AG09309 (cell line): ENCODE data around the gene PSME3IP1.
"Not testable (repeated sequence)": the region's sequence is repeated elsewhere in the genome, so short reads cannot be mapped to it uniquely, and the experiment has no call there.

Experiments used
- DNase-seq: peaks from one replicate; pipeline ENCODE4 v3.0.0-alpha.2; 2010; ENCODE audit warnings: low read depth
- H3K4me3 ChIP-seq: 2 replicates; pipeline ENCODE4 v1.5.1; 2011; ENCODE audit warnings: mild to moderate bottlenecking, low read depth, low read length, moderate library complexity; ENCODE audit not compliant: control insufficient read depth
- CTCF ChIP-seq: IDR thresholded peaks from 2 replicates; pipeline ENCODE4 v1.5.1; 2011; ENCODE audit warnings: mild to moderate bottlenecking, low read depth, low read length, inconsistent platforms; ENCODE audit not compliant: insufficient read depth, control insufficient read depth; ENCODE audit errors: missing control alignments

The PSME3IP1 gene

DNA sequence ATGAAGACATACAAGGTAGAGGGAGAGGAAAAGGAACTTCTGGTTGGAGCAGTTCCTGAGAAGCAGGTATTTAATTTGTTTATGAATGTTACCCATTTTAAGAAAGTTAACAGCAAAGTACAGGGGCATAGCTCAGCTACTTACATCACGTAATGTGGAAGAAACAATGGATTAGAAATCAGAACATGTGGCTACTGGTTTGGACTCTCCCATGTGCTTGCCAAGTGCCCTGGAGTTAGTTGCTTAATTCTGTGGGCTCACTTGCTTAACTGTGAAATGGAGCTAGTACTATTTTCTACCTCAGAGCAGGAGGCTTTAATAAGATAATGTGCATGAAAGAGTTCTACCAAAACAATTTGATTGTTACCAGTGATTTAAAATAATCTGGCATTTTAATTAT, 27.6 kb upstream of the PSME3IP1 start:
- TF ChIP-seq CTCF, result no peak
- DNase-seq, result no peak
- H3K4me3 ChIP-seq, result no peak overlapping the region

- TF ChIP-seq CTCF, result no peak
- DNase-seq, result no peak
- no peak overlapping the region for H3K4me3 ChIP-seq
These were observed 23.9 kb upstream of the PSME3IP1 start for GRCh38 chr16:57209780-57210179.

GRCh38 chr16:57208926-57209325, 23.1 kb upstream of the PSME3IP1 start:
- no peak overlapping the region for H3K4me3 ChIP-seq
- TF ChIP-seq CTCF, result no peak
- no peak for DNase-seq

DNA sequence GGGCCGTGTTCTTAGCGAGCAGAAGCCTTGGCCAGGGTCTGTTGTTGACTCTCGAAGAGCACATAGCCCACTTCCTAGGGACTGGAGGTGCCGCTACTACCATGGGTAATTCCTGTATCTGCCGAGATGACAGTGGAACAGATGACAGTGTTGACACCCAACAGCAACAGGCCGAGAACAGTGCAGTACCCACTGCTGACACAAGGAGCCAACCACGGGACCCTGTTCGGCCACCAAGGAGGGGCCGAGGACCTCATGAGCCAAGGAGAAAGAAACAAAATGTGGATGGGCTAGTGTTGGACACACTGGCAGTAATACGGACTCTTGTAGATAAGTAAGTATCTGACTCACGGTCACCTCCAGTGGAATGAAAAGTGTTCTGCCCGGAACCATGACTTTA, 18.8 kb upstream of the PSME3IP1 start:
- DNase-seq, result no peak
- H3K4me3 ChIP-seq, result no peak overlapping the region

DNA sequence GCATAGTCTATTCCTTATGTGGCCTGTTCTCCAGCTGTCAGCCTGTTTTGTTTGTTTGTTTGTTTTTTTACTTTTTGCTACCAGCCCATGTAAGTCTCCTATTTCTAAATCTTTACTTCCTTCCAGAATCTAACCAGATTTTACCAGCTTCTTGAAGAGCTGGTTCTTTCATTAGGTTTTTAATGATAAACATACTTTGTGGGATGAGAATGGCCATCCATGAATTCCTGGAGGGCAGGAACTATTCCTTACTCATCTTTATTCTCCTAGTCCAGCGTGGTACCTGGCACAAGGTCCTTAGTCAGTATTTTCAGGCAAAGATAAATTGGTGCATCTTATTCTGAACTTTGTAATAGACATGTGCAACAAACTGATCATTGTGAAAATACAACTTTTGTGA, 17.6 kb upstream of the PSME3IP1 start:
- no peak overlapping the region for H3K4me3 ChIP-seq
- DNase-seq, result no peak
- no peak for TF ChIP-seq CTCF

More for the DNA sequence above, 18.8 kb upstream of the PSME3IP1 start:
- no peak for TF ChIP-seq CTCF

GRCh38 chr16:57202095-57202886, 16.5 kb upstream of the PSME3IP1 start:
- DNase-seq, result no peak
- no peak overlapping the region for H3K4me3 ChIP-seq
- no peak for TF ChIP-seq CTCF

DNA sequence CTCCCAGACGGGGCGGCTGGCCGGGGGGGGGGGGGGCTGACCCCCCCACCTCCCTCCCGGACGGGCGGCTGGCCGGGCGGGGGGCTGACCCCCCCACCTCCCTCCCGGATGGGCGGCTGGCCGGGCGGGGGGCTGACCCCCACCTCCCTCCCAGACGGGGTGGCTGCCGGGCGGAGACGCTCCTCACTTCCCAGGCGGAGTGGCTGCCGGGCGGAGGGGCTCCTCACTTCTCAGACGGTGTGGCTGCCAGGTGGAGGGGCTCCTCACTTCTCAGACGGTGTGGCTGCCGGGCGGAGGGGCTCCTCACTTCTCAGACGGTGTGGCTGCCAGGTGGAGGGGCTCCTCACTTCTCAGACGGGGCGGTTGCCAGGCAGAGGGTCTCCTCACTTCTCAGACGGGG, 15.1 kb upstream of the PSME3IP1 start:
- not testable (repeated sequence) for DNase-seq

DNA sequence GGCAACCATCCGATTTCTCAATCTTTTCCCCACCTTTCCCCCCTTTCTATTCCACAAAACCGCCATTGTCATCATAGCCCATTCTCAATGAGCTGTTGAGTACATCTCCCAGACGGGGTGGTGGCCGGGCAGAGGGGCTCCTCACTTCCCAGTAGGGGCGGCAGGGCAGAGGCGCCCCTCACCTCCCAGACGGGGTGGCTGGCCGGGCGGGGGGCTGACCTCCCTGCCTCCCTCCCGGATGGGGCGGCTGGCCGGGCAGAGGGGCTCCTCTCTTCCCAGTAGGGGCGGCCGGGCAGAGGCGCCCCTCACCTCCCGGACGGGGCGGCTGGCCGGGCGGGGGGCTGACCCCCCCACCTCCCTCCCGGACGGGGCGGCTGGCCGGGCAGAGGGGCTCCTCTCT, 14.5 kb upstream of the PSME3IP1 start:
- not testable (repeated sequence) for H3K4me3 ChIP-seq, DNase-seq

More for the DNA sequence above, 15.1 kb upstream of the PSME3IP1 start:
- not testable (repeated sequence) for H3K4me3 ChIP-seq
